CD4-positive, alpha-beta T cell (primary cell): ENCODE results near the gene GRM2. TPM values are rescaled to one million over a fixed set of nuclear protein-coding genes. Genes with fewer than 3 reads are reported as not detected.

ENCODE experiments used
- ATAC-seq: fragments of 200-7000 bp; cut with Tn5 transposase; one replicate; pipeline ENCODE4 v1.10.0; 2022; ENCODE audit warnings: mild to moderate bottlenecking; ENCODE audit not compliant: poor library complexity
- CTCF ChIA-PET: fragments of 350-600 bp; sonication (Branson Sonifier 250); formaldehyde crosslinking; loops from one replicate; lab custom pipeline; 2021; ENCODE audit warnings: antibody characterized with exemption, inconsistent platforms; lab: Charles Lee
- POLR2A ChIA-PET: fragments of 350-600 bp; sonication (Branson Sonifier 250); formaldehyde crosslinking; loops from one replicate; lab custom pipeline; 2021; ENCODE audit warnings: antibody characterized with exemption, inconsistent platforms; lab: Charles Lee
- DNase-seq, 14 experiments: peaks; one replicate each; pipeline ENCODE4 v3.0.0-alpha.2; 2013 to 2020; ENCODE audit warnings: mixed read lengths in 2 of 14
- H3K27ac ChIP-seq, 2 donors: one replicate each; pipeline versions ENCODE4 v1.5.1 to v1.7.0; 2013; ENCODE audit warnings: low read length in 2 of 2, low read depth in 1 of 2, mild to moderate bottlenecking in 1 of 2
- H3K27me3 ChIP-seq, 2 experiments: 1 replicate in 1 of 2; 2 replicates in 1 of 2; pipeline versions ENCODE4 v1.6.1 to v1.7.0; 2013; ENCODE audit warnings: low read length in 2 of 2, control low read depth in 1 of 2, mild to moderate bottlenecking in 1 of 2, moderate library complexity in 1 of 2; ENCODE audit not compliant: insufficient read depth in 2 of 2, control insufficient read depth in 1 of 2
- H3K36me3 ChIP-seq: one replicate; pipeline ENCODE4 v1.6.1; 2013; ENCODE audit warnings: low read length, control low read depth; ENCODE audit not compliant: insufficient read depth
- H3K4me1 ChIP-seq: one replicate; pipeline ENCODE4 v1.6.1; 2013; ENCODE audit warnings: low read length, control low read depth; ENCODE audit not compliant: insufficient read depth
- H3K4me3 ChIP-seq: one replicate; pipeline ENCODE4 v1.5.1; 2013; ENCODE audit warnings: mild to moderate bottlenecking, low read length, moderate library complexity
- H3K9me3 ChIP-seq, 2 experiments: 1 replicate in 1 of 2; 2 replicates in 1 of 2; pipeline versions ENCODE4 v1.6.1 to v1.7.0; 2013; ENCODE audit warnings: low read length in 2 of 2, mild to moderate bottlenecking in 2 of 2, control low read depth in 1 of 2, moderate library complexity in 1 of 2; ENCODE audit not compliant: control insufficient read depth in 1 of 2, insufficient read depth in 1 of 2
- H3K27ac Mint-ChIP-seq: one replicate; pipeline ENCODE4 v1.8.0; 2020; ENCODE audit warnings: mixed read lengths
- H3K27me3 Mint-ChIP-seq: one replicate; pipeline ENCODE4 v1.8.0; 2021; ENCODE audit warnings: mixed read lengths
- H3K36me3 Mint-ChIP-seq: one replicate; pipeline ENCODE4 v1.8.0; 2021; ENCODE audit warnings: low read depth, mixed read lengths
- H3K4me1 Mint-ChIP-seq: one replicate; pipeline ENCODE4 v1.8.0; 2021; ENCODE audit warnings: low read depth, mixed read lengths
- H3K4me3 Mint-ChIP-seq: one replicate; pipeline ENCODE4 v1.8.0; 2020; ENCODE audit warnings: mild to moderate bottlenecking, mixed read lengths
- H3K9me3 Mint-ChIP-seq: one replicate; pipeline ENCODE4 v1.8.0; 2020; ENCODE audit warnings: mixed read lengths
- intact Hi-C, 2 experiments: fragments of 100-400 bp; cut with DNase I in 1 of 2; cut with micrococcal nuclease in 1 of 2; formaldehyde crosslinking; loops; one replicate each; pipeline versions ENCODE4 v1.15.1 to v1.9.0; 2023 to 2025; cut with DNase I, micrococcal nuclease
- total RNA-seq, 174 experiments: library from RNA in 2 of 174; stranded (reverse) in 2 of 174; gene quantifications; one replicate each; pipeline ENCODE4 v1.2.3 and lab custom pipeline; 2021 to 2026
- TF ChIP-seq, protein P1 (sequence below): fragments of 200-600 bp; IDR thresholded peaks from one replicate; pipeline ENCODE4 v1.8.0; 2022; ENCODE audit warnings: antibody characterized with exemption, mild to moderate bottlenecking

Gene GRM2
- total RNA-seq, 2 experiments from 2014 or later, result 4.1 to 4.2 TPM

DNA sequence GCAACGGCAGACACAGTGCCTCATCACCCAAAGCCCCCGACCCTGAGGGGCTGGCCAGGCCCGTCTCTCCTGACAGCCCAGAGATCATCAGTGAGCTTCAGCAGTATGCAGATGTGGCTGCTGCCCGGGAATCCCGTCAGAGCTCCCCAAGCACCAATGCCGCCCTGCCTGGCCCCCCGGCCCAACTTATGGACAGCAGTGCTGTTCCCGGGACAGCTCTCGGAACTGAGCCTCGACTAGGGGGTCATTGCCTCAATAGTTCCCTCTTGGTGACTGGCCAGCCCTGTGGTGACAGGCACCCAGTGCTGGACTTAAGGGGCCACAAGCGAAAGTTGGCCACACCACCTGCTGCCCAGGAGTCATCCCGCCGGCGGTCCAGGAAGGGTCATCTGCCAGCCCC lies 44.4 kb upstream of the GRM2 start:
- H3K9me3 Mint-ChIP-seq, result no peaks in the 10 kb centered on the region
- peaks cover 15% of the 10 kb centered on the region for H3K4me1 Mint-ChIP-seq
- POLR2A ChIA-PET, result no interaction called here
- ATAC-seq, result no peak
- H3K27me3 Mint-ChIP-seq, result no peaks in the 10 kb centered on the region
- Histone ChIP-seq H3K27me3 (no peaks in the 10 kb centered on the region), H3K36me3 (peaks cover 43% of the 10 kb centered on the region), H3K9me3 (no peaks in the 10 kb centered on the region), H3K4me3 (no peak overlapping the region), H3K4me1 (no peaks in the 10 kb centered on the region), H3K27ac (no peak overlapping the region)
- no peak for DNase-seq
- CTCF ChIA-PET, result interaction anchor here (2.4 kb wide), 1 partner anchor 19 kb away, joined by 12 read pairs; no protein-coding TSS in a partner anchor
- intact Hi-C loops, result loop anchor here in 1 of 2 experiments (5.0 kb wide), 1 partner anchor 1405 kb away; no protein-coding TSS in a partner anchor
- no peak overlapping the region for H3K4me3 Mint-ChIP-seq
- TF ChIP-seq, protein P1, sequence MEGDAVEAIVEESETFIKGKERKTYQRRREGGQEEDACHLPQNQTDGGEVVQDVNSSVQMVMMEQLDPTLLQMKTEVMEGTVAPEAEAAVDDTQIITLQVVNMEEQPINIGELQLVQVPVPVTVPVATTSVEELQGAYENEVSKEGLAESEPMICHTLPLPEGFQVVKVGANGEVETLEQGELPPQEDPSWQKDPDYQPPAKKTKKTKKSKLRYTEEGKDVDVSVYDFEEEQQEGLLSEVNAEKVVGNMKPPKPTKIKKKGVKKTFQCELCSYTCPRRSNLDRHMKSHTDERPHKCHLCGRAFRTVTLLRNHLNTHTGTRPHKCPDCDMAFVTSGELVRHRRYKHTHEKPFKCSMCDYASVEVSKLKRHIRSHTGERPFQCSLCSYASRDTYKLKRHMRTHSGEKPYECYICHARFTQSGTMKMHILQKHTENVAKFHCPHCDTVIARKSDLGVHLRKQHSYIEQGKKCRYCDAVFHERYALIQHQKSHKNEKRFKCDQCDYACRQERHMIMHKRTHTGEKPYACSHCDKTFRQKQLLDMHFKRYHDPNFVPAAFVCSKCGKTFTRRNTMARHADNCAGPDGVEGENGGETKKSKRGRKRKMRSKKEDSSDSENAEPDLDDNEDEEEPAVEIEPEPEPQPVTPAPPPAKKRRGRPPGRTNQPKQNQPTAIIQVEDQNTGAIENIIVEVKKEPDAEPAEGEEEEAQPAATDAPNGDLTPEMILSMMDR, result no peak
- no peak overlapping the region for H3K27ac Mint-ChIP-seq
- H3K36me3 Mint-ChIP-seq, result peaks cover 64% of the 10 kb centered on the region

GRCh38 chr3:51668756-51669155 lies 38.1 kb upstream of the GRM2 start:
- Histone ChIP-seq H3K9me3 (no peaks in the 10 kb centered on the region), H3K4me3 (no peak overlapping the region), H3K4me1 (peaks cover 44% of the 10 kb centered on the region), H3K27ac (no peak overlapping the region), H3K36me3 (no peaks in the 10 kb centered on the region), H3K27me3 (no peaks in the 10 kb centered on the region)
- no peaks in the 10 kb centered on the region for H3K9me3 Mint-ChIP-seq
- peak overlapping the region; percentile 97 for H3K27ac Mint-ChIP-seq
- ATAC-seq (no peak), DNase-seq (no peak)
- intact Hi-C loops, result loop anchor here (1.0 to 5.0 kb wide), 3 partner anchors 14 to 1051 kb away; partner anchors contain the start of gene MAPKAPK3 (in 1 of the 2)
- CTCF ChIA-PET, result interaction anchor here (1.0 to 7.5 kb wide), 3 partner anchors 13 to 1052 kb away, joined by 3 to 113 read pairs (median 19); no protein-coding TSS in a partner anchor
- TF ChIP-seq, protein P1, result no peak
- peaks cover 64% of the 10 kb centered on the region for H3K4me1 Mint-ChIP-seq
- POLR2A ChIA-PET, result interaction anchor here (3.4 to 8.2 kb wide), 3 partner anchors 13 to 284 kb away, joined by 16 to 121 read pairs (median 65); partner anchors contain the start of genes DCAF1 and MANF
- peak overlapping the region; percentile 87 for H3K4me3 Mint-ChIP-seq
- no peaks in the 10 kb centered on the region for H3K27me3 Mint-ChIP-seq
- peaks cover 25% of the 10 kb centered on the region for H3K36me3 Mint-ChIP-seq

DNA sequence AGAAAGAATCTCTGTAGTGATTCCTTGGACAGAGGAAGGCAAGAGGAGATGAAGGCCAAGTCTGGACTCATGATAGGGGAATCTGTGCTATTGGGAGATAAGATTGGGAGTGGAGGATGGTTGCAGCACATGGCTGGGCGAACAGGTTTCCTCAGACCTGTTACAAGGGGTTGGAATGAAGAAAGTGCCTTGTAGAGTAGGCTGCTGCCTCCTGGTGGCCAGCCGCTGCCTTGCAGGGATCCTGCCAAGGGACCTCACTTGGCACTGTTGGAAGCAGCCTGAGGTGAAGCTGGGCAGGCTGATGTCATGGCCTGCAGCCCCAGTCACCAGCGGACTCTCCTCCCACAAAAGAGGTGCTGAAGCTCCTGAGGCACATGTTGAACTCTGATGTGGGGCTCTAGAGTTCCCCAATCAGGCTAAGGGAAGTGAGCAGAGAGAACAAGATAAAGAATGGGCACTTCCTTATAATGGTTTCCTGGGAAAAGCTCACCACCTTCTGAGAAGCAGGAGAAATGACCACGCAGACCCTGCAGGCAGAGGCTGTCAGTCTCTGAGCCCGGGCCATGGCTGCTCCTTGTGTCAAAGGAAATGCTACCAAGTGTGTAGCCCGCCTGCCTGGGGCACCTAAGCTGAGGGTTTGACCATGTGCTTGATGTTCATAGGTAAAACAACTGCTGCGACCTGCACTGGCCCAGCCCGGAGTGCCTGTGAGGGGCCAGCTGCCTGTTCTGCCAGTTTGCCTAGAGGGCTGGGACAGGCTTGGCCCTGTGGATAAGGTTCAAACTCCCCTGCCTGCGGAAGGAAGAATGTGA lies 37.4 kb upstream of the GRM2 start:
- H3K9me3 Mint-ChIP-seq, result no peaks in the 10 kb centered on the region
- no peaks in the 10 kb centered on the region for H3K9me3 ChIP-seq
- H3K27me3 Mint-ChIP-seq, result no peaks in the 10 kb centered on the region
- TF ChIP-seq, protein P1, result peak; percentile 83
- H3K4me3 Mint-ChIP-seq, result peak overlapping the region; percentile 94
- DNase-seq, result peak; percentile 65 to 87 (median 76)
- H3K27ac Mint-ChIP-seq, result peak overlapping the region; percentile 97
- ChIA-PET POLR2A (interaction anchor here (1.5 to 8.2 kb wide), 5 partner anchors 10 to 284 kb away, joined by 5 to 121 read pairs (median 16); partner anchors contain the start of genes DCAF1 and MANF), CTCF (interaction anchor here (0.7 to 7.5 kb wide), 8 partner anchors 12 to 1053 kb away, joined by 3 to 113 read pairs (median 4); partner anchors contain the start of gene DCAF1)
- H3K4me1 ChIP-seq, result peaks cover 51% of the 10 kb centered on the region
- H3K4me1 Mint-ChIP-seq, result peaks cover 71% of the 10 kb centered on the region
- peaks cover 26% of the 10 kb centered on the region for H3K36me3 Mint-ChIP-seq
- no peaks in the 10 kb centered on the region for H3K27me3 ChIP-seq
- no peak overlapping the region for H3K4me3 ChIP-seq
- intact Hi-C loops, result loop anchor here (1.0 to 5.0 kb wide), 7 partner anchors 13 to 1302 kb away; partner anchors contain the start of genes C3orf18 (in 1 of the 2), DUSP7 (in 1 of the 2), HEMK1 (in 1 of the 2) and MANF (in 1 of the 2)
- ATAC-seq, result peak; percentile 18
- peaks cover 2% of the 10 kb centered on the region for H3K36me3 ChIP-seq
- H3K27ac ChIP-seq, result peak overlapping the region in 1 of 2 donors; percentile 73
